ENCODE measurements around the gene TBCE. TPM values are rescaled to one million over a fixed set of nuclear protein-coding genes. Genes with fewer than 3 reads are reported as not detected.

The TBCE gene, protein sequence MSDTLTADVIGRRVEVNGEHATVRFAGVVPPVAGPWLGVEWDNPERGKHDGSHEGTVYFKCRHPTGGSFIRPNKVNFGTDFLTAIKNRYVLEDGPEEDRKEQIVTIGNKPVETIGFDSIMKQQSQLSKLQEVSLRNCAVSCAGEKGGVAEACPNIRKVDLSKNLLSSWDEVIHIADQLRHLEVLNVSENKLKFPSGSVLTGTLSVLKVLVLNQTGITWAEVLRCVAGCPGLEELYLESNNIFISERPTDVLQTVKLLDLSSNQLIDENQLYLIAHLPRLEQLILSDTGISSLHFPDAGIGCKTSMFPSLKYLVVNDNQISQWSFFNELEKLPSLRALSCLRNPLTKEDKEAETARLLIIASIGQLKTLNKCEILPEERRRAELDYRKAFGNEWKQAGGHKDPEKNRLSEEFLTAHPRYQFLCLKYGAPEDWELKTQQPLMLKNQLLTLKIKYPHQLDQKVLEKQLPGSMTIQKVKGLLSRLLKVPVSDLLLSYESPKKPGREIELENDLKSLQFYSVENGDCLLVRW
- 29.8 and 41.3 TPM in 2 replicates for total RNA-seq (ENCODE audit: low replicate concordance)

DNA sequence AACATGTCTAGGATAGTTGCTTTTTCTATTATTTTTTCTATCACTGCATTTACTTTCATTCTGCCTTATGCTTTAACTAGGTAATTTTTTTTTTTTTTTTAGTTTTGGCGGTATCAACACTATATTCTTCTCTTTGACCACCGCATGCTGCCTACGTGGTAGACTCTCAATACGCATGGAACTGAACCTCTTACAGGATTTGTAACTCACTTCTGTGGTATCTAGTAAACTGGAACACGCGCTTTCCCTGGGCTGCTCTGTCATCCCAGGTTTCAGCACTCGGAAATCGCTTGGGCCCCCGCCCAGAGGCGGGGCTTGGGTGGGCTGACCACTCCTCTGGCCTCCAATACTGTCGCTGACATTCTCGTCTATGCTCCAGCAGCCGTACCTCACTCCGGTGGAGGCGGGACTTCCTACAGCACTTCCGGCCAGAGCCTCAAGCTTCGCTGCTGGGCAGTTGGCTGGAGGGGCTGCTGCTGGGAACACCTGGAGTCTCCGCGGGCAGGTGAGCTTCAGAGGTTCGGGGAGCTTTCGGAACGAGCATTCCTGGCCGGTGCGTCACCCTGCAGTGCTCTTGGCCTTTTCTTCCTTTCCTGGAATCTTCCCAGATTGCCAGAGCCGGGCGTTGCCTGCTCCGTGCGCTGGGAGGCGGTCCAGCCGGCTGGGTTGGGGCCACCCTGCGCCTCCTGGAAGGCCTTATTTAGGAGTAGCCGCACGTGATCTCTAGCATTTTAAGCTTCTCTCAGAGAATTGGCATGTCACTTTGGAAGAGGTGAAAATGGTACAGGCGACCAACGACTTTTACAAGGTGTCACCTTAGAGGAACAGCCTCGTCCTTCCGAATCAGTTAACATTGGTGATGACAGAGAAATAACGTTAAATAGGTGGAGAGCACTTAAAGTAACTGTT lies at the start of gene TBCE:
Gene TBCE (plus strand): TSS at position 428 of the 909 bp plus-strand sequence. CDS start 12,623 bp downstream, outside the sequence.
- Mint-ChIP-seq H3K4me3 (peak within 1 kb of the TSS; percentile 95), H3K9me3 (no peaks in the 10 kb centered on the region), H3K27me3 (ENCODE audit: insufficient read depth, low read depth) (no peaks in the 10 kb centered on the region), H3K27ac (peak within 1 kb of the TSS; percentile 74), H3K4me1 (peaks cover 15% of the 10 kb centered on the region), H3K36me3 (peaks cover 4% of the 10 kb centered on the region)
- Histone ChIP-seq H3K36me3 (no peaks in the 10 kb centered on the region), H3K9me3 (ENCODE audit: low read depth) (no peaks in the 10 kb centered on the region), H3K27me3 (no peaks in the 10 kb centered on the region), H3K79me2 (ENCODE audit: low read depth) (peaks cover 48% of the 10 kb centered on the region), H3K4me2 (peak within 1 kb of the TSS; percentile 87), H3K9ac (peak within 1 kb of the TSS; percentile 39), H4K20me1 (ENCODE audit: low read depth) (no peaks in the 10 kb centered on the region), H3K4me1 (peaks cover 4% of the 10 kb centered on the region), H3F3A (ENCODE audit: low read depth) (peaks cover 13% of the 10 kb centered on the region), H3K4me3 (peak within 1 kb of the TSS; percentile 66), H3K27ac (peak within 1 kb of the TSS; percentile 18), H2AFZ (replicated peaks) (peak within 1 kb of the TSS; percentile 83)
- peak; percentile 97 for DNase-seq (ENCODE audit: low spot score)
- TF ChIP-seq EZH2 (IDR thresholded peaks at IDR 0.05) (no peak), CTCF (IDR thresholded peaks at IDR 0.05) (peak; percentile 7)

GRCh38 chr1:235319255-235319654 lies 48.0 kb upstream of the TBCE start:
- no peak overlapping the region for H2AFZ ChIP-seq (replicated peaks)
- peaks cover 98% of the 10 kb centered on the region for H4K20me1 ChIP-seq (ENCODE audit: low read depth)
- no peak overlapping the region for H3K27ac Mint-ChIP-seq
- H3K4me3 Mint-ChIP-seq: no peak overlapping the region
- H3K79me2 ChIP-seq (ENCODE audit: low read depth): peaks cover 100% of the 10 kb centered on the region
- H3K27me3 ChIP-seq: no peaks in the 10 kb centered on the region
- no peak overlapping the region for H3K9ac ChIP-seq
- H3F3A ChIP-seq (ENCODE audit: low read depth): no peaks in the 10 kb centered on the region
- DNase-seq (ENCODE audit: low spot score): no peak
- H3K9me3 Mint-ChIP-seq: no peaks in the 10 kb centered on the region
- peaks cover 5% of the 10 kb centered on the region for H3K27me3 Mint-ChIP-seq (ENCODE audit: insufficient read depth, low read depth)
- H3K4me1 ChIP-seq: no peaks in the 10 kb centered on the region
- peaks cover 7% of the 10 kb centered on the region for H3K36me3 ChIP-seq
- TF ChIP-seq EZH2 (IDR thresholded peaks at IDR 0.05) (no peak), EZH2phosphoT487 (IDR thresholded peaks at IDR 0.05) (no peak), CTCF (IDR thresholded peaks at IDR 0.05) (no peak)
- H3K4me2 ChIP-seq: no peak overlapping the region
- no peak overlapping the region for H3K27ac ChIP-seq
- H3K9me3 ChIP-seq (ENCODE audit: low read depth): no peaks in the 10 kb centered on the region
- H3K4me1 Mint-ChIP-seq: peaks cover 2% of the 10 kb centered on the region
- peaks cover 37% of the 10 kb centered on the region for H3K36me3 Mint-ChIP-seq
- H3K4me3 ChIP-seq: no peak overlapping the region

DNA sequence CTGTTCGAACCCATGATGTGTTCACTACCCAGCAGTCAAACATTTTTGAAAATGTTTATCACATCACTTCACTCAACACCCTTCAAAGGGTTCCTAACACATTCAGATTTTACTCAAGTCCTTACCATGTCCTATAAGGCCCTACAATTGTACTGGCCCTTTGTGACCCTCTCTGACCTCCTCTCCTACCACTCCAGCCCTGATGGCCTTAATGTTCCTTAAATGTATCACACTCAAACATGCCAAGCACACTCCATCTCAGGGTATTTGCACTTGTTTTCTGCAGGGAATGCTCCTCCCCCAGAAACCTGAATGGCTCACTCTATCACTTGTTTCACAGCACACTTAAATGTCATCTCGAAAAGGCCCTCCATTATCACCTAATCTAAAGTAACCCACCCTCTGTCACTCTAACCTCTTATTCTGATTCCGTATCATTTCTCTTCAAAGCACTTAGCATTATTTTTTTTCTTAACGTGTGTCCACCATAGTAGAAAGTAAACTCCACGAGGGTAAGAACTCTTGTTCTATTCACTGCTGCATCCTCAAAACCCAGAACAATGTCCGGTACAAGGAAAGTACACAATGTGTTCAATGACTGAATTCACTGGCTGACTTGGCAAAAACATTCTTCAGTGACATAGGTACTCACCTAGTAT lies 46.6 kb upstream of the TBCE start:
- no peak for TF ChIP-seq CTCF (IDR thresholded peaks at IDR 0.05)
- no peak for TF ChIP-seq EZH2 (IDR thresholded peaks at IDR 0.05)
- no peak for TF ChIP-seq EZH2phosphoT487 (IDR thresholded peaks at IDR 0.05)
- H3K27ac Mint-ChIP-seq: no peak overlapping the region
- no peak overlapping the region for H2AFZ ChIP-seq (replicated peaks)
- H4K20me1 ChIP-seq (ENCODE audit: low read depth): peaks cover 99% of the 10 kb centered on the region
- H3K9me3 ChIP-seq (ENCODE audit: low read depth): no peaks in the 10 kb centered on the region
- H3K4me3 ChIP-seq: no peak overlapping the region
- H3K4me1 ChIP-seq: peaks cover 12% of the 10 kb centered on the region
- H3K36me3 Mint-ChIP-seq: peaks cover 38% of the 10 kb centered on the region
- H3K27me3 ChIP-seq: no peaks in the 10 kb centered on the region
- H3K9ac ChIP-seq: no peak overlapping the region
- H3K27me3 Mint-ChIP-seq (ENCODE audit: insufficient read depth, low read depth): peaks cover 5% of the 10 kb centered on the region
- H3K4me2 ChIP-seq: no peak overlapping the region
- H3K79me2 ChIP-seq (ENCODE audit: low read depth): peaks cover 100% of the 10 kb centered on the region
- no peak overlapping the region for H3K27ac ChIP-seq
- no peak overlapping the region for H3K4me3 Mint-ChIP-seq
- H3K36me3 ChIP-seq: peaks cover 15% of the 10 kb centered on the region
- DNase-seq (ENCODE audit: low spot score): no peak
- peaks cover 9% of the 10 kb centered on the region for H3K4me1 Mint-ChIP-seq
- H3F3A ChIP-seq (ENCODE audit: low read depth): no peaks in the 10 kb centered on the region
- H3K9me3 Mint-ChIP-seq: no peaks in the 10 kb centered on the region

Measured in neural progenitor cell (in vitro differentiated cells).